Measurements from ENCODE around the gene C7. TPM values are rescaled to one million over a fixed set of nuclear protein-coding genes. Genes with fewer than 3 reads are reported as not detected.
A peak's percentile ranks its signal among the peaks of the same experiment; 100 is the strongest.

The C7 gene
- total and polyA plus RNA-seq, 2 experiments from 2014 or later: 0.05 to 0.07 TPM

GRCh38 chr5:40915341-40915926 is 6.1 kb downstream of the C7 start:
- Histone ChIP-seq H3K4me2 (peak overlapping the region; percentile 45), H3K27ac (ENCODE audit: low read depth) (no peak overlapping the region), H3K9me2 (ENCODE audit: insufficient read depth) (no peaks in the 10 kb centered on the region), H4K20me1 (replicated peaks; ENCODE audit: insufficient read depth) (no peaks in the 10 kb centered on the region), H3K4me3 (no peak overlapping the region), H2AFZ (no peak overlapping the region), H3K4me1 (ENCODE audit: insufficient read depth) (peaks cover 26% of the 10 kb centered on the region), H3F3A (replicated peaks; ENCODE audit: low read depth) (no peaks in the 10 kb centered on the region), H3K79me2 (replicated peaks; ENCODE audit: insufficient read depth) (no peaks in the 10 kb centered on the region), H3K36me3 (ENCODE audit: insufficient read depth) (no peaks in the 10 kb centered on the region; the same call in 1 of the 2 replicates), H3K27me3 (ENCODE audit: insufficient read depth) (peaks cover 7% of the 10 kb centered on the region; the same call in 1 of the 2 replicates)
- DNase-seq (ENCODE audit: low spot score) (no peak), ATAC-seq (no peak)
- H3K4me1 Mint-ChIP-seq: peaks cover 18% of the 10 kb centered on the region
- peaks cover 10% of the 10 kb centered on the region for H3K9me3 Mint-ChIP-seq
- no peaks in the 10 kb centered on the region for H3K27me3 Mint-ChIP-seq (ENCODE audit: insufficient read depth, low read depth, poor library complexity)
- no peak overlapping the region for H3K27ac Mint-ChIP-seq
- TF ChIP-seq JUNB (IDR thresholded peaks at IDR 0.05; ENCODE audit: unreplicated experiment) (no peak), REST (IDR thresholded peaks at IDR 0.05; ENCODE audit: unreplicated experiment) (no peak), STAT1 (IDR thresholded peaks at IDR 0.05; ENCODE audit: unreplicated experiment) (no peak)
- H3K36me3 Mint-ChIP-seq (ENCODE audit: low read depth): peaks cover 8% of the 10 kb centered on the region; the same call in 1 of the 3 replicates
- H3K4me3 Mint-ChIP-seq: no peak overlapping the region

GRCh38 chr5:40916226-40916625 is 6.9 kb downstream of the C7 start:
- Histone ChIP-seq H3K27me3 (ENCODE audit: insufficient read depth) (peaks cover 7% of the 10 kb centered on the region; the same call in 1 of the 2 replicates), H3K79me2 (replicated peaks; ENCODE audit: insufficient read depth) (no peaks in the 10 kb centered on the region), H2AFZ (no peak overlapping the region), H3K9me2 (ENCODE audit: insufficient read depth) (no peaks in the 10 kb centered on the region), H3K27ac (ENCODE audit: low read depth) (no peak overlapping the region), H3F3A (replicated peaks; ENCODE audit: low read depth) (no peaks in the 10 kb centered on the region), H3K4me1 (ENCODE audit: insufficient read depth) (peaks cover 26% of the 10 kb centered on the region), H3K4me2 (0 out of 2 replicates have a peak overlapping the region, but pooled peaks have one; percentile 15), H3K36me3 (ENCODE audit: insufficient read depth) (no peaks in the 10 kb centered on the region; the same call in 1 of the 2 replicates), H3K4me3 (no peak overlapping the region), H4K20me1 (replicated peaks; ENCODE audit: insufficient read depth) (no peaks in the 10 kb centered on the region)
- peaks cover 9% of the 10 kb centered on the region; the same call in 1 of the 3 replicates for H3K36me3 Mint-ChIP-seq (ENCODE audit: low read depth)
- H3K4me1 Mint-ChIP-seq: peaks cover 18% of the 10 kb centered on the region
- no peak overlapping the region for H3K27ac Mint-ChIP-seq
- H3K4me3 Mint-ChIP-seq: no peak overlapping the region
- ATAC-seq (peak; percentile 83), DNase-seq (ENCODE audit: low spot score) (peak; percentile 62)
- H3K9me3 Mint-ChIP-seq: peaks cover 12% of the 10 kb centered on the region
- no peaks in the 10 kb centered on the region for H3K27me3 Mint-ChIP-seq (ENCODE audit: insufficient read depth, low read depth, poor library complexity)
- no peak for TF ChIP-seq ZNF331 (CRISPR knock-in tag; IDR thresholded peaks at IDR 0.05; ENCODE audit: low read depth)
- no peak for TF ChIP-seq POLR2AphosphoS5 (IDR thresholded peaks at IDR 0.05; ENCODE audit: low read depth)
- TF ChIP-seq NANOG (IDR thresholded peaks at IDR 0.05; ENCODE audit: borderline replicate concordance): no peak
- TF ChIP-seq EZH2phosphoT487 (IDR thresholded peaks at IDR 0.05; ENCODE audit: unreplicated experiment): no peak
- TF ChIP-seq ETS1 (IDR thresholded peaks at IDR 0.05): no peak
- TF ChIP-seq REST (IDR thresholded peaks at IDR 0.05; ENCODE audit: unreplicated experiment): no peak
- no peak for TF ChIP-seq CREB1 (CRISPR knock-in tag; IDR thresholded peaks at IDR 0.05; ENCODE audit: low read depth)
- TF ChIP-seq EZH2 (IDR thresholded peaks at IDR 0.05; ENCODE audit: low read depth, unreplicated experiment): no peak
- TF ChIP-seq STAT1 (IDR thresholded peaks at IDR 0.05; ENCODE audit: unreplicated experiment): no peak
- TF ChIP-seq CTCF (conservative IDR thresholded peaks at IDR 0.05; ENCODE audit: low read depth in 2 of 2): no peak

Data from GM23338 (cell line).